ENCODE results near the gene PINLYP. TPM values are rescaled to one million over a fixed set of nuclear protein-coding genes. Genes with fewer than 3 reads are reported as not detected.

PINLYP gene
- total RNA-seq, 1 donor from 2014 or later: 12.6 TPM

- Mint-ChIP-seq H3K27ac (no peak overlapping the region), H3K4me3 (no peak overlapping the region), H3K27me3 (ENCODE audit: low read depth) (no peaks in the 10 kb centered on the region), H3K36me3 (peaks cover 26% of the 10 kb centered on the region), H3K4me1 (no peaks in the 10 kb centered on the region), H3K9me3 (no peaks in the 10 kb centered on the region)
- DNase-seq (ENCODE audit: low spot score in 2 of 2, unreplicated experiment in 2 of 2): no peak
- TF ChIP-seq CTCF (IDR thresholded peaks at IDR 0.05; ENCODE audit: unreplicated experiment): no peak
These were observed 14.2 kb upstream of the PINLYP start for GRCh38 chr19:43561139-43561970.

- Mint-ChIP-seq H3K4me1 (no peaks in the 10 kb centered on the region), H3K36me3 (peaks cover 28% of the 10 kb centered on the region), H3K9me3 (no peaks in the 10 kb centered on the region), H3K27ac (no peak overlapping the region), H3K27me3 (ENCODE audit: low read depth) (no peaks in the 10 kb centered on the region), H3K4me3 (no peak overlapping the region)
- no peak for DNase-seq (ENCODE audit: low spot score in 2 of 2, unreplicated experiment in 2 of 2)
- no peak for TF ChIP-seq CTCF (IDR thresholded peaks at IDR 0.05; ENCODE audit: unreplicated experiment)
These were observed 13.3 kb upstream of the PINLYP start for GRCh38 chr19:43562226-43562697.

DNA sequence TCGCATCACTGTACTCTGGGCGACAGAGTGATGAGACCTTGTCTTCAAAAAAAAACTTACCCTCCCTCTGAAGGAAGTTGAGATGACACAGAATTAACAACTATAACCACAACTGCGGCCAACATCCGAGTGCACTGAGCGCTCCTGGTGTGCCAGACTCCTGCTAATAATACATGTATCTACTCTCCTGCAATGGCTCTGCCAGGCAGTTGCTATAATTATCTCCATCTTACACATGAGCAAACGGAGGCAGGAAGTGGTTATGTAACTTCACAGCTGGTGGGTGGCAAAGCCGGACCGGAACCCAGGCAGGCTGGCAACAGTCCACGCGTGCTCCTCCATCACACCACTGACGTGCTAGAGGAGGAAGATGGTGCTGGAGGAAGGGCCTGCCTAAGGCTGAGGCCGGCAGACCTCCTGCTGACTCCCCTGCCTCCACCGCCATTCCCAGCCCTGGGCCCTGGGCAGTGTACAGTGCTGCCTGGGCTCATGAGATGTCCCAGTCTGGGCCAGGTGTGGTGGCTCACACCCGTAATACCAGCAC lies 12.8 kb upstream of the PINLYP start:
- H3K27ac Mint-ChIP-seq: no peak overlapping the region
- peaks cover 25% of the 10 kb centered on the region for H3K36me3 Mint-ChIP-seq
- no peak for TF ChIP-seq CTCF (IDR thresholded peaks at IDR 0.05; ENCODE audit: unreplicated experiment)
- no peaks in the 10 kb centered on the region for H3K27me3 Mint-ChIP-seq (ENCODE audit: low read depth)
- no peaks in the 10 kb centered on the region for H3K4me1 Mint-ChIP-seq
- H3K4me3 Mint-ChIP-seq: no peak overlapping the region
- H3K9me3 Mint-ChIP-seq: no peaks in the 10 kb centered on the region
- no peak for DNase-seq (ENCODE audit: low spot score in 2 of 2, unreplicated experiment in 2 of 2)

GRCh38 chr19:43563816-43564457 lies 11.7 kb upstream of the PINLYP start:
- Mint-ChIP-seq H3K27me3 (ENCODE audit: low read depth) (no peaks in the 10 kb centered on the region), H3K27ac (no peak overlapping the region), H3K36me3 (peaks cover 23% of the 10 kb centered on the region), H3K4me3 (no peak overlapping the region), H3K4me1 (no peaks in the 10 kb centered on the region), H3K9me3 (no peaks in the 10 kb centered on the region)
- TF ChIP-seq CTCF (IDR thresholded peaks at IDR 0.05; ENCODE audit: unreplicated experiment): no peak
- DNase-seq (ENCODE audit: low spot score in 2 of 2, unreplicated experiment in 2 of 2): no peak

DNA sequence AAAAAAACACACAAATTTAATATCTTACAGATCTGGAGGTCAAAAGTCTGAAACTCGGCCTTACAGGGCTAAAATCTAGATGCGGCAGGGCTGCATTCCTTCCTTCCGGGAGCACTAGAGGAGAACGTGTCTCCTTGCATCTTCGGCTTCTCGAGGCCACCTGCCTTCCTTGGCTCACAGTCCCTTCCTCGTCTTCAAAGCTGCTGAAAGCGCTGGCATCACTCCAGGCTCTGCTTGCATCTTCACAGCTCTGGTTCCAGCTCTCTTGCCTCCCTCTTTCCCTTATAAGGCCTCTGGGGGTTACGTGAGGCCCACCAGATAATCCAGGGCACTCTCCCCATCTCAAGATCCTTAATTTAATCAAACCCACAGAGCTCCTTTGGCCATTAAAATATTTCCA lies 10.8 kb upstream of the PINLYP start:
- H3K36me3 Mint-ChIP-seq: peaks cover 22% of the 10 kb centered on the region
- no peak overlapping the region for H3K4me3 Mint-ChIP-seq
- H3K4me1 Mint-ChIP-seq: no peaks in the 10 kb centered on the region
- H3K9me3 Mint-ChIP-seq: no peaks in the 10 kb centered on the region
- peak overlapping the region; percentile 44 for H3K27ac Mint-ChIP-seq
- TF ChIP-seq CTCF (IDR thresholded peaks at IDR 0.05; ENCODE audit: unreplicated experiment): no peak
- H3K27me3 Mint-ChIP-seq (ENCODE audit: low read depth): no peaks in the 10 kb centered on the region
- no peak for DNase-seq (ENCODE audit: low spot score in 2 of 2, unreplicated experiment in 2 of 2)

All from mesothelial cell of epicardium (in vitro differentiated cells).